ENCODE measurements around the gene ALG12. TPM values are rescaled to one million over a fixed set of nuclear protein-coding genes. Genes with fewer than 3 reads are reported as not detected.

Gene ALG12
- total and polyA plus RNA-seq, 11 donors, result 9.1 to 26.8 (median 15.0) TPM

GRCh38 chr22:49918911-49919881, 958 bp upstream of the ALG12 start:
- Histone ChIP-seq H3K27ac (peak overlapping the region in 11 of 12 donors; percentile 23 to 99 (median 95)), H3K27me3 (no peaks in the 10 kb centered on the region), H3K9me3 (no peaks in the 10 kb centered on the region), H3K4me1 (peaks cover 0 to 24% (median 17%) of the 10 kb centered on the region in 12 donors), H3K4me3 (peak overlapping the region; percentile 69 to 98 (median 88)), H3K36me3 (peaks cover 0 to 35% (median 19%) of the 10 kb centered on the region in 9 donors)
- DNase-seq (no peak), ATAC-seq (no peak)
- TF ChIP-seq POLR2A (IDR thresholded peaks at IDR 0.05) (no peak), CTCF (IDR thresholded peaks at IDR 0.05) (no peak)
- intact Hi-C loops (cut with DNase I), result loop anchor here in 6 of 10 donors (2.0 to 10.0 kb wide), 8 partner anchors 62 to 152 kb away; partner anchors contain the start of gene ZBED4 (in 3 of the 6)
- WGBS, 4 donors, result 39 to 54% (median 44%) methylated on average over 25 to 47 of the region's 47 CpGs

- DNase-seq, result no peak
- no peak for ATAC-seq
- Histone ChIP-seq H3K9me3 (no peaks in the 10 kb centered on the region), H3K27ac (no peak overlapping the region), H3K4me1 (peaks cover 0 to 24% (median 17%) of the 10 kb centered on the region in 12 donors), H3K36me3 (peaks cover 0 to 39% (median 32%) of the 10 kb centered on the region in 9 donors), H3K4me3 (peak overlapping the region in 1 of 12 donors; percentile 92), H3K27me3 (no peaks in the 10 kb centered on the region)
- 88 to 96% (median 93%) methylated on average over 11 of the region's 11 CpGs for WGBS, 4 donors
- TF ChIP-seq POLR2A (IDR thresholded peaks at IDR 0.05), result no peak
- no peak for TF ChIP-seq CTCF (IDR thresholded peaks at IDR 0.05)
- intact Hi-C loops (cut with DNase I), result loop anchor here in 5 of 10 donors (2.0 to 10.0 kb wide), 8 partner anchors 60 to 150 kb away; partner anchors contain the start of gene ZBED4 (in 2 of the 5)
Observed at GRCh38 chr22:49916831-49917230, 1.4 kb downstream of the ALG12 start.

GRCh38 chr22:49915610-49916009, 2.6 kb downstream of the ALG12 start:
- TF ChIP-seq CTCF (IDR thresholded peaks at IDR 0.05) (no peak), POLR2A (IDR thresholded peaks at IDR 0.05) (no peak)
- DNase-seq (no peak), ATAC-seq (no peak)
- Histone ChIP-seq H3K27ac (no peak overlapping the region), H3K4me1 (peaks cover 0 to 24% (median 17%) of the 10 kb centered on the region in 12 donors), H3K36me3 (peaks cover 0 to 38% (median 29%) of the 10 kb centered on the region in 9 donors), H3K9me3 (no peaks in the 10 kb centered on the region), H3K4me3 (no peak overlapping the region), H3K27me3 (no peaks in the 10 kb centered on the region)
- WGBS, 4 donors, result 87 to 91% (median 90%) methylated on average over 12 of the region's 12 CpGs
- intact Hi-C loops (cut with DNase I), result loop anchor here in 5 of 10 donors (2.0 to 10.0 kb wide), 8 partner anchors 58 to 148 kb away; partner anchors contain the start of gene ZBED4 (in 2 of the 5)

- Histone ChIP-seq H3K4me1 (peaks cover 0 to 19% (median 13%) of the 10 kb centered on the region in 12 donors), H3K4me3 (no peak overlapping the region), H3K9me3 (no peaks in the 10 kb centered on the region), H3K27me3 (no peaks in the 10 kb centered on the region), H3K36me3 (peaks cover 0 to 41% (median 36%) of the 10 kb centered on the region in 9 donors), H3K27ac (no peak overlapping the region)
- no peak for TF ChIP-seq CTCF (IDR thresholded peaks at IDR 0.05)
- no peak for TF ChIP-seq POLR2A (IDR thresholded peaks at IDR 0.05)
- no peak for DNase-seq
- intact Hi-C loops (cut with DNase I), result loop anchor here in 3 of 10 donors (10.0 kb wide), 4 partner anchors 59 to 139 kb away; partner anchors contain the start of gene ZBED4 (in 1 of the 3)
- 87 to 92% (median 89%) methylated on average over 12 of the region's 12 CpGs for WGBS, 4 donors
- no peak for ATAC-seq
Observed at GRCh38 chr22:49914256-49914655, 4.0 kb downstream of the ALG12 start.
